ENCODE data around the gene MARVELD3. TPM values are rescaled to one million over a fixed set of nuclear protein-coding genes. Genes with fewer than 3 reads are reported as not detected.
"Not testable (repeated sequence)": the region's sequence is repeated elsewhere in the genome, so short reads cannot be mapped to it uniquely, and the experiment has no call there.

Gene MARVELD3
- total RNA-seq, 2 donors from 2014 or later: not detected

GRCh38 chr16:71666928-71667707 lies 41.1 kb downstream of the MARVELD3 start:
- intact Hi-C loops (cut with DNase I): no loop called here
- peak in 1 of 2 donors; percentile 27 for ATAC-seq

GRCh38 chr16:71669926-71670536 lies 44.0 kb downstream of the MARVELD3 start:
- intact Hi-C loops (cut with DNase I): no loop called here
- ATAC-seq (no peak), DNase-seq (no peak)

More at GRCh38 chr16:71666928-71667707, 41.1 kb downstream of the MARVELD3 start:
- no peak for DNase-seq

GRCh38 chr16:71670537-71670936 lies 44.6 kb downstream of the MARVELD3 start:
- no peak for DNase-seq
- intact Hi-C loops (cut with DNase I): no loop called here
- ATAC-seq: no peak

GRCh38 chr16:71671165-71671564 lies 45.2 kb downstream of the MARVELD3 start:
- DNase-seq (no peak), ATAC-seq (no peak)
- intact Hi-C loops (cut with DNase I): no loop called here

GRCh38 chr16:71672125-71672524 lies 46.1 kb downstream of the MARVELD3 start:
- intact Hi-C loops (cut with DNase I): no loop called here
- no peak for ATAC-seq
- DNase-seq: no peak

GRCh38 chr16:71672803-71673581 lies 47.0 kb downstream of the MARVELD3 start:
- intact Hi-C loops (cut with DNase I): no loop called here
- no peak for DNase-seq
- no peak for ATAC-seq

GRCh38 chr16:71673582-71673973 lies 47.6 kb downstream of the MARVELD3 start:
- DNase-seq (no peak), ATAC-seq (no peak)
- intact Hi-C loops (cut with DNase I): no loop called here

GRCh38 chr16:71674229-71674628 lies 48.2 kb downstream of the MARVELD3 start:
- DNase-seq (no peak), ATAC-seq (no peak)
- intact Hi-C loops (cut with DNase I): no loop called here

GRCh38 chr16:71675380-71675779 lies 49.4 kb downstream of the MARVELD3 start:
- ATAC-seq (no peak), DNase-seq (no peak)
- intact Hi-C loops (cut with DNase I): no loop called here

GRCh38 chr16:71676236-71676635 lies 50.3 kb downstream of the MARVELD3 start:
- DNase-seq: no peak
- no peak for ATAC-seq
- intact Hi-C loops (cut with DNase I): no loop called here

- intact Hi-C loops (cut with DNase I): no loop called here
- DNase-seq (no peak), ATAC-seq (no peak)
Observed at GRCh38 chr16:71681360-71681759, 55.4 kb downstream of the MARVELD3 start.

- intact Hi-C loops (cut with DNase I); DNase-seq; ATAC-seq: not testable (repeated sequence)
Observed at GRCh38 chr16:71684280-71684679, 58.3 kb downstream of the MARVELD3 start.

Other genes with a start within 250 kb of the MARVELD3 start
- gene TLE7, start 184.1 kb upstream of the MARVELD3 start, total RNA-seq: not detected
- 1 to 10 TPM; 5.8 to 6.5 TPM for gene ZNF23, start 163.9 kb upstream of the MARVELD3 start, total RNA-seq
- 1 to 10 TPM; 3.5 to 3.7 TPM for gene ZNF19, start 136.9 kb upstream of the MARVELD3 start, total RNA-seq
- under 1 TPM in 1 of 2 donors, not detected in 1; 0.16 TPM for gene CHST4, start 99.8 kb upstream of the MARVELD3 start, total RNA-seq
- not detected for gene TAT, start 49.1 kb upstream of the MARVELD3 start, total RNA-seq
- 1 to 10 TPM; 4.6 to 6.9 TPM for gene PHLPP2, start 98.5 kb downstream of the MARVELD3 start, total RNA-seq
- 10 to 100 TPM; 40.1 to 49.3 TPM for gene AP1G1, start 182.7 kb downstream of the MARVELD3 start, total RNA-seq
- 10 to 100 TPM; 16.8 to 21.4 TPM for gene ATXN1L, start 219.8 kb downstream of the MARVELD3 start, total RNA-seq